PC-3 (cell line): ENCODE measurements around the gene ZNRF1. TPM values are rescaled to one million over a fixed set of nuclear protein-coding genes. Genes with fewer than 3 reads are reported as not detected.

Source experiments
- ATAC-seq: fragments of 200-7000 bp; cut with Tn5 transposase; 2 replicates; pipeline ENCODE4 v1.9.1; 2020; ENCODE audit warnings: mild to moderate bottlenecking, moderate library complexity
- BruUV-seq: library from RNA; stranded (reverse); fragments of 400-500 nt; replicated peaks from 2 replicates; lab custom pipeline; 2021; lab: Mats Ljungman, UMichigan
- CTCF ChIA-PET: fragments of 300-600 bp; sonication (Branson Sonifier 250); formaldehyde crosslinking; loops from one replicate; lab custom pipeline; 2022; ENCODE audit warnings: antibody characterized with exemption; lab: Charles Lee
- POLR2A ChIA-PET: fragments of 300-600 bp; sonication (Branson Sonifier 250); formaldehyde crosslinking; loops from one replicate; lab custom pipeline; 2022; ENCODE audit warnings: antibody characterized with exemption; ENCODE audit not compliant: unreplicated experiment; lab: Charles Lee
- DNase-seq: peaks from one replicate; pipeline ENCODE4 v3.0.0-alpha.2; 2015
- H2AFZ ChIP-seq: fragments of 300-600 bp; sonication (generic); 2 replicates; pipeline ENCODE4 v1.6.0; 2016; ENCODE audit warnings: antibody characterized with exemption, low read length
- H3F3A ChIP-seq: fragments of 300-600 bp; sonication (generic); one replicate; pipeline ENCODE4 v1.6.0; 2017; ENCODE audit warnings: antibody characterized with exemption, low read length, control low read depth, mild to moderate bottlenecking; ENCODE audit not compliant: unreplicated experiment
- H3K27ac ChIP-seq: fragments of 300-600 bp; sonication (generic); 2 replicates; pipeline ENCODE4 v1.5.1; 2016; ENCODE audit warnings: mild to moderate bottlenecking, low read length
- H3K27me3 ChIP-seq: fragments of 300-600 bp; sonication (generic); 2 replicates; pipeline ENCODE4 v1.6.1; 2016; ENCODE audit warnings: low read length, mixed read lengths
- H3K36me3 ChIP-seq: fragments of 300-600 bp; sonication (generic); 2 replicates; pipeline ENCODE4 v1.6.1; 2016; ENCODE audit warnings: low read depth, mixed run types, low read length, mixed read lengths
- H3K4me1 ChIP-seq: fragments of 300-600 bp; sonication (generic); 2 replicates; pipeline ENCODE4 v1.5.1; 2016; ENCODE audit warnings: low read length; ENCODE audit not compliant: insufficient read depth
- H3K4me2 ChIP-seq: fragments of 300-600 bp; sonication (generic); 2 replicates; pipeline ENCODE4 v1.6.0; 2016; ENCODE audit warnings: low read length
- H3K4me3 ChIP-seq: fragments of 300-600 bp; sonication (generic); 2 replicates; pipeline ENCODE4 v1.5.1; 2016; ENCODE audit warnings: mild to moderate bottlenecking, low read length, mixed read lengths
- H3K79me2 ChIP-seq: fragments of 300-600 bp; sonication (generic); 2 replicates; pipeline ENCODE4 v1.6.1; 2017; ENCODE audit warnings: low read length, mixed read lengths
- H3K9ac ChIP-seq: fragments of 300-600 bp; sonication (generic); 2 replicates; pipeline ENCODE4 v1.6.0; 2016; ENCODE audit warnings: mild to moderate bottlenecking, low read length
- H3K9me2 ChIP-seq: fragments of 300-600 bp; sonication (generic); replicated peaks from 2 replicates; pipeline ENCODE4 v1.6.1; 2016; ENCODE audit warnings: mixed run types, low read length, mixed read lengths
- H3K9me3 ChIP-seq: fragments of 300-600 bp; sonication (generic); 2 replicates; pipeline ENCODE4 v1.6.1; 2016; ENCODE audit warnings: low read length, mixed read lengths
- H4K20me1 ChIP-seq: fragments of 300-600 bp; sonication (generic); 2 replicates; pipeline ENCODE4 v1.6.1; 2016; ENCODE audit warnings: low read length, mixed read lengths
- EZH2 ChIP-seq: fragments of 300-600 bp; sonication (generic); IDR thresholded peaks from one replicate; pipeline ENCODE4 v1.6.1; 2017; ENCODE audit warnings: antibody characterized with exemption, mild to moderate bottlenecking, low read length; ENCODE audit not compliant: unreplicated experiment
- EZH2phosphoT487 ChIP-seq: fragments of 300-600 bp; sonication (generic); IDR thresholded peaks from 2 replicates; pipeline ENCODE4 v1.6.1; 2018; ENCODE audit warnings: mild to moderate bottlenecking, antibody characterized with exemption, low read length, borderline replicate concordance
- intact Hi-C: fragments of 100-400 bp; cut with micrococcal nuclease; formaldehyde crosslinking; loops from 2 replicates; pipeline ENCODE4 v1.9.0; 2023
- total RNA-seq: library from RNA; depleted of rRNA; stranded (reverse); fragments of >200 nt; gene quantifications from 2 replicates; pipeline ENCODE4 v1.2.3, GENCODE V29; 2014
- TF ChIP-seq, protein P1 (sequence below): fragments of 300-600 bp; sonication (generic); conservative IDR thresholded peaks from 2 replicates; pipeline ENCODE4 v1.5.1; 2017; ENCODE audit warnings: antibody characterized with exemption, low read depth, mild to moderate bottlenecking, low read length

The ZNRF1 gene
- total RNA-seq, 1 experiment from 2014 or later = 60.4 TPM

DNA sequence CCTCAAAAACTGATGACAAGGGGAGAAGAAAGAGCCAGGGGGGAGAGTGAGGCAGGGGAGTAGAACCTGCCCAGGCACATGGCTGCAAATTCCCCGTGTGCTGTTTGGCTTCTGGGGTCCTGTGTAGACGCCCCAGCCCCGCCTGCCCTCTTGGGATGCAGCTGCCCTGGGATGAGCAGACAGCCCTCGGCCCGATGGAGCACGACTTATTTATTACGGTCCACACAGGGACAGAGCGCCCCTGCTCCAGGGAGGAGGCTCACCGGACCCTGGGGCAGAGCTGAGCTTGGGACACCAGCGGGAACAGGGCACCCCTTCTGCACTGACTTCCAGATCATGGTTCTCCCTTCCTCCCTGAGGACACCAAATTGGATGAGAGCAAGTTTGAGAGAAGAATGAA lies 108.7 kb downstream of the ZNRF1 start:
- CTCF ChIA-PET = no interaction called here
- intact Hi-C loops = no loop called here
- peak overlapping the region; percentile 65; the same call in 1 of the 2 replicates for H3K9ac ChIP-seq

DNA sequence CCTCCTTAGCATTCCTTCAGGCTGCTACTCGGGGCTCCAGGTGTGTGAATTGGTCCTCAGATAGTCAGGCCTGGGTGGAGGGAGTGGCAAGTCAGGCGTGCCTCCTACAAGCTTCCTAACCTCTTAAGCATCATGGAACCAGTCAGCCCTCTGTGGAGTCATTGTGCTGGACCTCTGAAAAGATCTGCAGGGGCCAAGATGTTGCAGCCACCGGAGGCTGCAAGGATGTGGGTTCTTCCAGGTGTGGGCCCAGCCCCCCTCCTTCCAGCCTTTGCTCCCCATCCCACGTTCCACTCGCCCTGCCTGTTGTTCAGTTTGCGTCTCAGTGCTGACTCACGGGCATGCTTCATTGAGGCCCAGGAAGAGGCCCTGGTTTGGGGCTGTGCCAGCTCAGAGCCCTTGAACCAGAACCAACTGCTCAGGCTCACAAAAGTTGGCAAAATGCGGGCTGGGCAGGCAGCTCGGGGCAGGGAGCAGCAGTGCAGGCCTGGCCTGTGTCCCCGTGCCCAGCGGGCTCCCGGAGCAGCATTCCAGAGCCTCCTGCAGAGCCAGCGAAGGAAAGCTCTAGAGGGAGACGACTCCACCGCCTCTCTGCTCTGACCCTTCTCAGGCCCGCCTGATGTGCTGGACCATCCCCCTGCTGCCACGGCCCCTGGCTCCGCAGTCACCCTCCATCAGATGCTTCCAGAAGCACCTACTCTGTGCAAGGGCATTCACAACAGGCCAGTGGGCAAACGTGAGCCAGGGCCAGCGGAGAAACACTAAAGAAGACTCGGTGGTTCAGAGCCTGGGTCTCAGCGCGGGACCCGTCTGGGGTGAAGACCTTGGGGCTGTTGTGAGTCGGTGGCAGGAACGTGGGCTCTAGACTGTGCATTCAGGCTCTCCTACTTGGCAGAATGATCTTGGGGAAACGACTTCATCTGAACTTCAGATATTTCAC lies 110.2 kb downstream of the ZNRF1 start:
- H3K4me2 ChIP-seq = peak overlapping the region; percentile 78
- H4K20me1 ChIP-seq = no peaks in the 10 kb centered on the region
- peaks cover 43% of the 10 kb centered on the region for H3K4me1 ChIP-seq
- no peaks in the 10 kb centered on the region for H3K27me3 ChIP-seq
- ChIA-PET POLR2A (interaction anchor here (0.6 kb wide), 2 partner anchors 81 to 156 kb away, joined by 3 to 5 read pairs; no protein-coding TSS in a partner anchor), CTCF (interaction anchor here (4.0 kb wide), 1 partner anchor 110 kb away, joined by 44 read pairs; the partner anchor contains the start of gene ZNRF1)
- DNase-seq (peak; percentile 97), ATAC-seq (peak; percentile 72)
- no peaks in the 10 kb centered on the region for H3K36me3 ChIP-seq
- intact Hi-C loops = loop anchor here (2.0 kb wide), 1 partner anchor 44 kb away; no protein-coding TSS in a partner anchor
- no peak overlapping the region for H2AFZ ChIP-seq
- no peaks in the 10 kb centered on the region for H3K9me2 ChIP-seq
- peak overlapping the region; percentile 81 for H3K9ac ChIP-seq
- peak overlapping the region; percentile 97 for H3K27ac ChIP-seq
- H3K4me3 ChIP-seq = peak overlapping the region; percentile 37
- H3K79me2 ChIP-seq = peaks cover 13% of the 10 kb centered on the region; the same call in 1 of the 2 replicates
- TF ChIP-seq EZH2phosphoT487 (peak; percentile 82), EZH2 (no peak)
- TF ChIP-seq, protein P1, sequence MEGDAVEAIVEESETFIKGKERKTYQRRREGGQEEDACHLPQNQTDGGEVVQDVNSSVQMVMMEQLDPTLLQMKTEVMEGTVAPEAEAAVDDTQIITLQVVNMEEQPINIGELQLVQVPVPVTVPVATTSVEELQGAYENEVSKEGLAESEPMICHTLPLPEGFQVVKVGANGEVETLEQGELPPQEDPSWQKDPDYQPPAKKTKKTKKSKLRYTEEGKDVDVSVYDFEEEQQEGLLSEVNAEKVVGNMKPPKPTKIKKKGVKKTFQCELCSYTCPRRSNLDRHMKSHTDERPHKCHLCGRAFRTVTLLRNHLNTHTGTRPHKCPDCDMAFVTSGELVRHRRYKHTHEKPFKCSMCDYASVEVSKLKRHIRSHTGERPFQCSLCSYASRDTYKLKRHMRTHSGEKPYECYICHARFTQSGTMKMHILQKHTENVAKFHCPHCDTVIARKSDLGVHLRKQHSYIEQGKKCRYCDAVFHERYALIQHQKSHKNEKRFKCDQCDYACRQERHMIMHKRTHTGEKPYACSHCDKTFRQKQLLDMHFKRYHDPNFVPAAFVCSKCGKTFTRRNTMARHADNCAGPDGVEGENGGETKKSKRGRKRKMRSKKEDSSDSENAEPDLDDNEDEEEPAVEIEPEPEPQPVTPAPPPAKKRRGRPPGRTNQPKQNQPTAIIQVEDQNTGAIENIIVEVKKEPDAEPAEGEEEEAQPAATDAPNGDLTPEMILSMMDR = no peak
- no peaks in the 10 kb centered on the region for H3K9me3 ChIP-seq
- no TSS peak for BruUV-seq
- H3F3A ChIP-seq = peaks cover 3% of the 10 kb centered on the region

More for the DNA sequence above, 108.7 kb downstream of the ZNRF1 start:
- Histone ChIP-seq H3K4me1 (peaks cover 43% of the 10 kb centered on the region), H3K9me2 (no peaks in the 10 kb centered on the region), H3K4me2 (no peak overlapping the region), H3K79me2 (peaks cover 14% of the 10 kb centered on the region; the same call in 1 of the 2 replicates), H3F3A (peaks cover 3% of the 10 kb centered on the region), H4K20me1 (no peaks in the 10 kb centered on the region), H2AFZ (no peak overlapping the region), H3K9me3 (no peaks in the 10 kb centered on the region), H3K36me3 (no peaks in the 10 kb centered on the region), H3K27me3 (no peaks in the 10 kb centered on the region), H3K4me3 (no peak overlapping the region), H3K27ac (peak overlapping the region; percentile 97; the same call in 1 of the 2 replicates)
- DNase-seq (no peak), ATAC-seq (no peak)
- TF ChIP-seq, protein P1 = no peak
- TF ChIP-seq EZH2 = no peak
- POLR2A ChIA-PET = interaction anchor here (0.5 kb wide), 1 partner anchor 106 kb away, joined by 3 read pairs; no protein-coding TSS in a partner anchor
- no TSS peak for BruUV-seq
